Astrocyte (in vitro differentiated cells and primary cell): ENCODE results near the gene ARNT2. TPM values are rescaled to one million over a fixed set of nuclear protein-coding genes. Genes with fewer than 3 reads are reported as not detected.

Experiments
- DNase-seq: peaks from one replicate; pipeline ENCODE4 v3.0.0-alpha.2; 2010; ENCODE audit warnings: low read depth
- FAIRE-seq: peaks from 2 replicates; lab custom pipeline; 2011; peaks lifted over from hg19 to GRCh38; lab: Jason Lieb, UNC
- H2AFZ ChIP-seq: 2 replicates; pipeline ENCODE4 v1.6.0; 2012; ENCODE audit warnings: low read depth, low read length, inconsistent platforms
- H3K27ac ChIP-seq: 2 replicates; pipeline ENCODE4 v1.5.1; 2011; ENCODE audit warnings: low read depth, low read length, inconsistent platforms
- H3K27me3 ChIP-seq: 2 replicates; pipeline ENCODE4 v1.6.0; 2011; ENCODE audit warnings: low read length, inconsistent platforms; ENCODE audit not compliant: insufficient read depth
- H3K36me3 ChIP-seq: 2 replicates; pipeline ENCODE4 v1.5.1; 2011; ENCODE audit warnings: low read length, inconsistent platforms; ENCODE audit not compliant: insufficient read depth
- H3K4me1 ChIP-seq: 2 replicates; pipeline ENCODE4 v1.5.1; 2011; ENCODE audit warnings: low read length, inconsistent platforms; ENCODE audit not compliant: insufficient read depth
- H3K4me2 ChIP-seq: 2 replicates; pipeline ENCODE4 v1.6.0; 2012; ENCODE audit warnings: low read length, inconsistent platforms
- H3K4me3 ChIP-seq: 2 replicates; pipeline ENCODE4 v1.5.1; 2011; ENCODE audit warnings: low read depth, mild to moderate bottlenecking, low read length, inconsistent platforms; ENCODE audit not compliant: insufficient read depth
- H3K79me2 ChIP-seq: 2 replicates; pipeline ENCODE4 v1.6.0; 2012; ENCODE audit warnings: mild to moderate bottlenecking, low read length, inconsistent platforms; ENCODE audit not compliant: insufficient read depth
- H3K9ac ChIP-seq: 2 replicates; pipeline ENCODE4 v1.6.0; 2012; ENCODE audit warnings: mild to moderate bottlenecking, low read length, inconsistent platforms
- H3K9me3 ChIP-seq: 2 replicates; pipeline ENCODE4 v1.5.1; 2012; ENCODE audit warnings: low read depth, mild to moderate bottlenecking, low read length, inconsistent platforms; ENCODE audit not compliant: insufficient read depth
- H4K20me1 ChIP-seq: 2 replicates; pipeline ENCODE4 v1.6.0; 2012; ENCODE audit warnings: low read length, inconsistent platforms; ENCODE audit not compliant: insufficient read depth
- H3K27ac Mint-ChIP-seq: one replicate; pipeline ENCODE4 v1.8.0; 2021; ENCODE audit warnings: mild to moderate bottlenecking, mixed read lengths; ENCODE audit not compliant: unreplicated experiment
- H3K27me3 Mint-ChIP-seq: one replicate; pipeline ENCODE4 v1.8.0; 2021; ENCODE audit warnings: low read depth, mixed read lengths; ENCODE audit not compliant: unreplicated experiment
- H3K36me3 Mint-ChIP-seq: one replicate; pipeline ENCODE4 v1.8.0; 2021; ENCODE audit warnings: low read depth, mixed read lengths; ENCODE audit not compliant: unreplicated experiment
- H3K4me1 Mint-ChIP-seq: one replicate; pipeline ENCODE4 v1.8.0; 2021; ENCODE audit warnings: low read depth, mixed read lengths; ENCODE audit not compliant: unreplicated experiment
- H3K4me3 Mint-ChIP-seq: one replicate; pipeline ENCODE4 v1.8.0; 2021; ENCODE audit warnings: mild to moderate bottlenecking, moderate library complexity, mixed read lengths; ENCODE audit not compliant: unreplicated experiment
- H3K9me3 Mint-ChIP-seq: one replicate; pipeline ENCODE4 v1.8.0; 2021; ENCODE audit warnings: mild to moderate bottlenecking, mixed read lengths; ENCODE audit not compliant: unreplicated experiment
- EZH2 ChIP-seq: IDR thresholded peaks from 2 replicates; pipeline ENCODE4 v1.6.1; 2012; ENCODE audit warnings: mild to moderate bottlenecking, low read length, inconsistent platforms; ENCODE audit not compliant: insufficient read depth
- total RNA-seq: library from RNA; stranded (reverse); gene quantifications from 2 replicates; pipeline ENCODE4 v1.2.1, GENCODE V29; 2021
- TF ChIP-seq, protein P1 (sequence below): IDR thresholded peaks from 2 replicates; pipeline ENCODE4 v1.5.1; 2011; ENCODE audit warnings: low read depth, mild to moderate bottlenecking, inconsistent platforms, low read length, moderate library complexity; ENCODE audit not compliant: insufficient read depth

The ARNT2 gene
- total RNA-seq, 1 donor from 2014 or later: 3.5 TPM

DNA sequence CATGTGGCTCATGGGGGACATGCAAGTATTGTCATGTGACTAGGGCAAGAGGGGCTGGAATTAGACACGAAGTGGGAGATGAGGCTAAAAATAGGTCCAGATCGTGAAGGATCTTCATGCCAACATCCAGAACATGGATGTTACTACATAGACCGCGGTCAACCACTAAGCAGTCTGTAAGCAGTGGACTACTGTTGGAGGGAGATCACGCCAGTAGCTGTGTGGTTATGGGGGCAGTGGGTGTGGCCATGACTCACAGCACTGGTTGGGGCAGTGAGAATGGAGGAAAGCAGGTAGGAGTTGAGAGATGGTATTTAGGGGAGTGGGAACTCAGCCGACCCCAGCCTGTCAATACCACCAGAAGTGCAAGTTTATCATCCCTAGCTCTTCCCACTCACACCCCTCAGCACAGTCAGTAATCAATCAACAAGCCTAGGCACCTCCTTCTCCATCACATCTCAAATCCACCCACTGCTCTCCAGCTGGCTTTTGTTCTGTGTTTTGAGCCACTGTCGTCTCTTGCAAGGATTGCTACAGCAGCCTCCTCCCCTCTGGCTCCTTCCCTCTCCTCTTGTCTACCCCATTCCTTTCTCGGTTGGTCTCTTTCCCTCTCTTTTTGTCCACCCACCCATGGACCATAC lies 183.8 kb downstream of the ARNT2 start:
- H3K4me3 ChIP-seq: no peak overlapping the region
- FAIRE-seq (no peak), DNase-seq (peak; percentile 76)
- H3K9ac ChIP-seq: peak overlapping the region; percentile 58
- peak overlapping the region; percentile 84 for H3K27ac ChIP-seq
- TF ChIP-seq, protein P1, sequence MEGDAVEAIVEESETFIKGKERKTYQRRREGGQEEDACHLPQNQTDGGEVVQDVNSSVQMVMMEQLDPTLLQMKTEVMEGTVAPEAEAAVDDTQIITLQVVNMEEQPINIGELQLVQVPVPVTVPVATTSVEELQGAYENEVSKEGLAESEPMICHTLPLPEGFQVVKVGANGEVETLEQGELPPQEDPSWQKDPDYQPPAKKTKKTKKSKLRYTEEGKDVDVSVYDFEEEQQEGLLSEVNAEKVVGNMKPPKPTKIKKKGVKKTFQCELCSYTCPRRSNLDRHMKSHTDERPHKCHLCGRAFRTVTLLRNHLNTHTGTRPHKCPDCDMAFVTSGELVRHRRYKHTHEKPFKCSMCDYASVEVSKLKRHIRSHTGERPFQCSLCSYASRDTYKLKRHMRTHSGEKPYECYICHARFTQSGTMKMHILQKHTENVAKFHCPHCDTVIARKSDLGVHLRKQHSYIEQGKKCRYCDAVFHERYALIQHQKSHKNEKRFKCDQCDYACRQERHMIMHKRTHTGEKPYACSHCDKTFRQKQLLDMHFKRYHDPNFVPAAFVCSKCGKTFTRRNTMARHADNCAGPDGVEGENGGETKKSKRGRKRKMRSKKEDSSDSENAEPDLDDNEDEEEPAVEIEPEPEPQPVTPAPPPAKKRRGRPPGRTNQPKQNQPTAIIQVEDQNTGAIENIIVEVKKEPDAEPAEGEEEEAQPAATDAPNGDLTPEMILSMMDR: no peak
- no peak for TF ChIP-seq EZH2
- no peaks in the 10 kb centered on the region for H3K36me3 ChIP-seq
- peaks cover 4% of the 10 kb centered on the region for H3K36me3 Mint-ChIP-seq
- H3K9me3 Mint-ChIP-seq: peaks cover 7% of the 10 kb centered on the region
- no peaks in the 10 kb centered on the region for H4K20me1 ChIP-seq
- H3K4me3 Mint-ChIP-seq: no peak overlapping the region
- H3K4me1 Mint-ChIP-seq: peaks cover 14% of the 10 kb centered on the region
- no peaks in the 10 kb centered on the region for H3K79me2 ChIP-seq
- H3K9me3 ChIP-seq: no peaks in the 10 kb centered on the region
- no peak overlapping the region for H2AFZ ChIP-seq
- peaks cover 20% of the 10 kb centered on the region for H3K4me1 ChIP-seq
- H3K27me3 Mint-ChIP-seq: peaks cover 7% of the 10 kb centered on the region
- H3K4me2 ChIP-seq: peak overlapping the region; percentile 76
- no peaks in the 10 kb centered on the region for H3K27me3 ChIP-seq
- H3K27ac Mint-ChIP-seq: no peak overlapping the region

DNA sequence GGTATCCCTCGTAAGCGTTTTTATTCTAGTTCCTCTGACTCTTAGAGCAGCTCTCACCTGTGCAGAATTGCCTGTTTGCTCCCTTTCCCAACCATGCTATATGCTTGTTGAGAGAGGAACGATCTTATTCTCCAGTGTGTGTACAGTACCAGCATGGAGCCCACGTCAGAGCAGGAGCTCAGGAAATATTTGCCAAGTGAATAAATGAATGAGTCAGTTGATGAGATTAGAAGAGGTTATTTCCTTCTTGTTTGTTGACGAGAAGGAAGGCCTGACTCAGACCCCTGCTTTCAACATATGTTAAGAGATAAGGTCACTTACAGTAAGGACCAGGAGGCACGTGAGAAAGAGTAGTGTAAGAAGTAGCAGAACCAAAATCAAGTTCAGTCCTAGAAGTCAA lies 184.6 kb downstream of the ARNT2 start:
- H3K4me1 Mint-ChIP-seq: peaks cover 14% of the 10 kb centered on the region
- H3K4me2 ChIP-seq: peak overlapping the region; percentile 76
- H3K9ac ChIP-seq: peak overlapping the region; percentile 58

More for the DNA sequence above, 184.6 kb downstream of the ARNT2 start:
- peak; percentile 26 for FAIRE-seq
- Mint-ChIP-seq H3K36me3 (peaks cover 2% of the 10 kb centered on the region), H3K27me3 (peaks cover 7% of the 10 kb centered on the region), H3K9me3 (peaks cover 7% of the 10 kb centered on the region), H3K4me3 (no peak overlapping the region), H3K27ac (no peak overlapping the region)
- TF ChIP-seq, protein P1: no peak
- TF ChIP-seq EZH2: no peak
- Histone ChIP-seq H3K79me2 (no peaks in the 10 kb centered on the region), H3K27me3 (no peaks in the 10 kb centered on the region), H3K4me1 (peaks cover 20% of the 10 kb centered on the region), H3K27ac (peak overlapping the region; percentile 84), H2AFZ (no peak overlapping the region), H3K9me3 (no peaks in the 10 kb centered on the region), H3K4me3 (no peak overlapping the region), H4K20me1 (no peaks in the 10 kb centered on the region), H3K36me3 (no peaks in the 10 kb centered on the region)
- DNase-seq: peak; percentile 93
